GM21423 (cell line): ENCODE data around the gene ABCB10.
A peak's percentile ranks its signal among the peaks of the same experiment; 100 is the strongest.
"Not testable (repeated sequence)": the region's sequence is repeated elsewhere in the genome, so short reads cannot be mapped to it uniquely, and the experiment has no call there.

Source experiments
- ATAC-seq: cut with Tn5 transposase; IDR thresholded peaks from one replicate; pipeline ENCODE4 v1.9.1; 2021; ENCODE audit warnings: mild to moderate bottlenecking, moderate library complexity; ENCODE audit not compliant: unreplicated experiment

The ABCB10 gene

DNA sequence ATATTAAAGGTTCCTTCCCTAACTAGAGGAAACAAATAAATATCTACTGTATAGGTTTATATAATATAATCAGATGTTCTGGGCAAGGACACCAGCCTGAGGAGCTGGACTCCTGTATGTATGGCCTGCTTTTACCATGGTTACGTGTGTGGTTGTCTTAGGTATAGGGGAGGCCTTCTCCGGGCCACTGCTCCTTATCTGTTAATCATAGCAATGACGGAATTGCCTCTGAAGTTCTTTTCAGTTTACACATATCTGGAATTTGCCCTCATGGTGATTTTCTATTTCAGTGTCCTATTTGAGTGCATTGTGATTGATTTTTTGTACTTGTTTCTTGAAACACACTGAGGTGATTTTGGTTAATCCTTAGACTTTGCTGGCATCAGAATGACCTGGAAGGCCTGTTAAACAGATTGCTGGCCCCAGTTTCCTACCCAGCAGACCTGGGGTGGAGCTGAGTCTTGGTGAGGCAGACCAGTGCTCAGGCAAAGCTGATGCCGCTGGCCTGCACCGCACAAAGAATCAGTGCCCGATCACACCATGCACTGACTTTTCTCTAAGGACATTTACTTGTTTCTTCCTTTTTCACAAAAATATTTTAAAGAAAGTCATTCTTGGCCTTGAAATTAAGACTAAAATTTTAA, 18.5 kb downstream of the ABCB10 start:
- ATAC-seq: no peak

DNA sequence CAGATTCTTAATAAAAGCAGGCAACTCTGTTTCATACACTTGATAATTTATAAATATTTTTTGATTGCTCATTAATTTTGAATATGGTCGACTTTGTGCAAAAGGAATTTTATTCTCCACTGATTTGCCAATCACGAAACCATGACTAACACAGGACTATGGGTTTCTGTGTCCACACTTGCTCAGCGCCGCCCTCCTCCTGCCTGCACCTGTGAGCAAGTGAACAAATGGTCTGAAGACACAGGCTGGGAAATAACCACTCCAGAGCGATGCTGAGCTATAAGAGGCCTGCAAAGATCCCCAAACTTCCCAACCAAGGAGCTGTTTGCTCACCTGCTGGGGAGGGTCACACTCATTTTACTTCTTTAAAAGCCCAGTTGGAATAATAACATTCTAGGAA, 19.6 kb downstream of the ABCB10 start:
- no peak for ATAC-seq

DNA sequence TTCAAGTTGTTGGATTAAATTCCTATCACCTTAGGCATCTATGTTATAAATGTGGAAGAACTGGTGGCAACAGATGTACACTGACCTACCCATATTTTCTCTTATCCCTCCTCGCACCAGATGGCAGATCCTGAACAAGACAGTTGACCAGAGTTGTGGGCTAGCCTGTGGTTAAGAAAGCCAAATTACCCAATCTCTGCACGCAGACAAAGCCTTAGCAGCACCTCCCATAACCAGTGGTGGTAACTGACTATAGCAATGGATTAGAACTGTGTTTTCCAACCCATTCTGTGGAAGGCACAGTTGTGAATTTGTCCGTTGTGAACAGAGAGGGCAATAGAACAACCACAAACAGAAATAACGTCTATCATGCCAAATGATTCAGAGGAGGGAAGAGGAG, 20.6 kb downstream of the ABCB10 start:
- ATAC-seq: no peak

DNA sequence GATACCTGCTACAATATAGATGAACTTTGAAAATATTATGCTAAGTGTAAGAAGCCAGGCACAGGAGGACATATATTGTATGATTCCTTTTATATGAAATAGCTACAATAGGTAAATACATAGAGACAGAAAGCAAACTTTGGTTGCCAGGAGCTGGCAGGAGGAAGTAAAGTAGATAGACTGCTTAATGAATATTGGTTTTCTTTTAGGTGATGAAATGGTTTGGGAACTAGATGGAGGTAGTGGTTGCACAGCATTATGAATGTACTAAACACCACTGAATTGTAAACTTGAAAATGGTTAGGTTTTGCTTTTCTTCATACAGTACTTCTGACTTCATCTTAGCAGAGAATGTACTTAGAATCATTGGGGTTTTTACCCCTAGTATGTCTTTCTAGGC, 21.5 kb downstream of the ABCB10 start:
- ATAC-seq: no peak

DNA sequence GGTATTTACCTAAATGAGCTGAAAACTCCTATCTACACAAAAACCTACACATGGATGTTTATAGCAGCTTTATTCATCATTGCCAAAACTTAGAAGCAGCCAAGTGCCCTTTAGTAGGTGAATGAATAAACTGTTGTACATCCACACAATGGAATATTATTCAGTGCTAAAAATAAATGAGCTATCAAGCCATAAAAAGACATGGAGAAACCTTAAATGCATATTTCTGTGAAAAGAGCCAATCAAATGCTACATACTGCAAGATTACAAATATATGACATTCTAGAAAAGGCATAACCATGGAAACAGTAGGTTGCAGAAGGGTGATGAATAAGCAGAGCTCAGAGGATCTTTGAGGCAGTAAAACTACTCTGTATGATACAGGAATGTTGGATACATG, 23.3 kb downstream of the ABCB10 start:
- ATAC-seq: no peak

DNA sequence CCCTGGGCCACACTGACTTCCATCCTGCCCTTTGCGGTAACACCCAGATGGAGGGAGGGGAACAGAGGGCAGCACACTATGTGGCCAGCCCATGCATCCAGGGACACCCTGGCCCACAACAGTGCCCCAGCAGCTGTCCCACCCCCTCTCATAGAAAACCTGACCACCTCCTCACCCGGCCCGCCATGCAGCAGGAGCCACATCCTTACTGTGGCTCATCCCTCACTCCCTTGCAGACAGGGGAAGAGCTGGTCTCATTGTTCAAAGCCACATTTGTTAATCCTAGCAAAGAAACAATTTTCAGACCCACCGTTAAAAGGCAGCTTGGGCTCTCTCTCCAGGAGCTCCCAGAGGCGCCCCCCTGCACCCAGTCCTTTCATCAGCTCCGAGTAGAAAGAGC, 27.2 kb downstream of the ABCB10 start:
- ATAC-seq: no peak

DNA sequence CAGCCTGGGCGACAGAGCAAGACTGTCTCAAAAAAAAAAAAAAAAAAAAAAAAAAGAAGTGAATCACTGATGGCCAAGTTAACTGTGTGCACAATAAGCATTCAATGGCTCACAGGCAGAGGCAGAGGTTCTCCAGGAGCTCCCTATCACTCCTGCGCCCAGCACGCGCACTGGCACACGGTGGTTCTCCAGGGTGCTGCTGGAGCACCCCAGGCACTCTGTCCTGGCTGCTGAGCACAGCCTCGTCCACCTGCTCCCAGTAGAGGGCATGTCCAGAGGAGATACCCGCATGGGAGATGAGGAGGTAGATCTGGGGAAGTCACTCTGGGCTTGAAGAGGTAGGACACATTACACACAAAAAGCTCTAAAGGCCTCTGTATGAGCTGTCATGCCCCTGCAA, 28.9 kb downstream of the ABCB10 start:
- no peak for ATAC-seq

DNA sequence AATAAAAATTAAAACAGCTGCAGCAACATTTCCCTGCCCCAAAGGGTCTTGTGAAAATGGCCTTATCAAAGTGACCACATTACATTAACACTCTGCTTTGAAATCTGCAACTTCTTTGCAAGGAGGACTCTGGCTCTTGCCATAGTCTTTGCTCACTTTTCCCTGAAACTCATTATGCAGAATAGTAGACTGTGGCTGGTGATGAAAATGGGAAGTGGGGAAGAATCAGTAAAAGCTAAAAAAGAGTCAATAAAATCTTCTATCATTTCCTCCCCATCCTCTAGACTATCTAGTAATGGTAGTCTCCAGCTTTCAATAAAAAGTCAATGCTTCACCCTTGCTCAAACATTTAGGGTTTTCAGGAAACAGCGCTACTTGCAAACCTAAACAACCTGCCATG, 31.8 kb downstream of the ABCB10 start:
- ATAC-seq: no peak

DNA sequence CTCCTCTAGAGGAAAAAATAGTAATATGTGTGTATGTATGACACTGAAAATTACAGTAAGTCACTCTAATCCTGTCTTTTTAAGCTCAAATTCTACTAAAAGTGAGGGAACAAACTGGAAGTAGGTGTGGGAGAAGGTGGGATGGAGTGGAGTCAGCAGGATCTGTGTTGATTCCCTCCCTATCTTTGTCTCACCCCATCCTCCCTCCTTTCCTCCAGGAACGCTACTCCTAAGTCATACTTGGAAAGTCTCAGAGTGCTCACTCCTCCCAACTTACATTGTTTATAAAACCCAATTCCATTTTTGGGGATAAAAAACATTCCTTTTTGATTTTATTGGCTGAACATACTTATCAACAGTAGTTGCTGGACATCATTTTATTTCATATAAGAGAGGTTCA, 35.5 kb downstream of the ABCB10 start:
- ATAC-seq: no peak

DNA sequence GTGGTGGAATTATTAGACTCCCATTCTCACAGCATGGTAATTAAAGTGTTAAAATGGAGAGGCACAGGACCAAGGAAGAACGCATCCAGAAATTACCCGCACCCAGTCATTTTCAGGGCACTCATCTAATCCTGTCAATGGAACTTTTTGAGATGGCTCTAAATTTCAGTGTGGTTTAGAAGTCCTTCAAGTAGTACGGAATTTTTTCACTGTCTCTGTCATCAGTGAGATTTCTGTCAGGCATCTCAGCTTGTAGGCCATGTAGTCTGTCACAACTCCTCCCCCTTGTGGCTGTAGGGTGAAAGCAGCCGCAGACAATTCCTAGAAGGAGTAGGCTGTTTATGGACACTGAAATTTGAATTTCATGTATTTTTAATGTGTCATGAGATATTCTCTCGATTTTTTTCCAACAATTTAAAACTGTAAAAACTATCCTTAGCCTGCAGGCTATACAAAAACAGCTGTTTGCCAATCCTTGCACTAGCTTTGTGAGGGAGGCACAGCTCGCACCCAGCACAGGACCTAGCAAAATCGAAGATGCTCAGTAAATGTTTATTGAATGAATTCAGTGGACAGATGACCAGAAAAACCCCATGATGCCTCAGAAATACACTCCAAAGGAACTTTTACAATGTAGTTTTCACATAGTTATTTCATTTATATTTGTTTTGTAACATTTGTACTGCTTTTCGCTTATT, 43.8 kb downstream of the ABCB10 start:
- peak; percentile 53 for ATAC-seq

DNA sequence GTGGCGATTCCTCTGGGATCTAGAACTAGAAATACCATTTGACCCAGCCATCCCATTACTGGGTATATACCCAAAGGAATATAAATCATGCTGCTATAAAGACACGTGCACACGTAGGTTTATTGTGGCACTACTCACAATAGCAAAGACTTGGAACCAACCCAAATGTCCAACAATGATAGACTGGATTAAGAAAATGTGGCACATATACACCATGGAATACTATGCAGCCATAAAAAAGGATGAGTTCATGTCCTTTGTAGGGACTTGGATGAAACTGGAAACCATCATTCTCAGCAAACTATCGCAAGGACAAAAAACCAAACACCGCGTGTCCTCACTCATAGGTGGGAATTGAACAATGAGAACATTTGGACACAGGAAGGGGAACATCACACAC, 46.9 kb downstream of the ABCB10 start:
- not testable (repeated sequence) for ATAC-seq

DNA sequence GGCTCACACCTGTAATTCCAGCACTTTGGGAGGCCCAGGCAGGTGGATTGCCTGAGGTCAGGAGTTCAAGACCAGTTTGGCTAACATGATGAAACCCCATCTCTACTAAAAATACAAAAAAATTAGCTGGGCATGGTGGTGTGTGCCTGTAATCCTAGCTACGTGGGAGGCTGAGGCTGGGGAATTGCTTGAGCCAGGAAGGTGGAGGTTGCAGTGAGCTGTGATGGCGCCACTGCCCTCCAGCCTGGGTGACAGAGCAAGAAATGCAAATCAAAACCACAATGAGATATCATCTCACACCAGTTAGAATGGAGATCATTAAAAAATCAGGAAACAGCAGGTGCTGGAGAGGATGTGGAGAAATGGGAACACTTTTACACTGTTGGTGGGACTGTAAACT, 47.3 kb downstream of the ABCB10 start:
- ATAC-seq: not testable (repeated sequence)

DNA sequence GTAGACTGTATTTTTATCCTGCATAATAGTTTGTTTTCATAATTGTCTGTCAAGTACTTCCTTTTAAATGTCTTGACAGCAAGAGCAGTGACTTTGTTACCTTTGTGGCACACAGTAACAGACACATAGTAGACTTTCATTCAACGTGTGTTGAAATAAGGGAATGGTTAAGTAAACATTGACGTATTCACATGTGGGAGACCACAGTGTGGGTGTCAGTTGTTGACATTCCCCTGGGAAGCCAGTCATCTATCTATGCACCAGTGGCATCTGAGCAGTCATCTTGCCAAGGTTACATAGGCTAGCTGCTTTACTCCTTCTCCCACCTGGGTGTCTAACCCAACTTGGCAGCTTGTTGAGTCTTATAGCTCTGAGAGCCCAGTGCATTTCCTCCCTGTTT, 48.9 kb downstream of the ABCB10 start:
- no peak for ATAC-seq

DNA sequence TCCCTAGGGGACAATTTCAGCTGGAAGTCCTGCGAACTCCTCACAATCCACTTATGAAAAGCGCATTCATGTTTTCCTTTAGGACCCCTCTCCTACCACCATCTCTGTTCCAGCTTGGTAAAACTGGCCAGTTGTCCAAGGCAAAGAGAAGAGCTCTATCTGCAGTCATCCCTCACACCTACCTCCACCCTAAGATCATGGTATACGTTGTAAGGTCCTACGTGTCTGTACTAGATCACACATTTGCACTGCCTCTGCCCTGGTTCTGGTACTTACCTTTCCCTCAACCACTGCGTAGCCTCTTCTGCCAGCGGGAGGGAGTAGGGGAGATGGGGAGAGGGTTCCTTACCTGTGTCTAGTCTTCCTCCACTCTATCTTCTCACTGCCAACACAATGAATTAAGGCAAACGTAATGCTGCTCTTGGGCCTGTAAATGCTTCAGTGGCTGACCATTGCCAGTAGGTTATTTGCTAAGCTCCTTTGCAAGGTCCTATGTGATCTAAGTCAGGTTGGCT, 49.6 kb downstream of the ABCB10 start:
- ATAC-seq: no peak

DNA sequence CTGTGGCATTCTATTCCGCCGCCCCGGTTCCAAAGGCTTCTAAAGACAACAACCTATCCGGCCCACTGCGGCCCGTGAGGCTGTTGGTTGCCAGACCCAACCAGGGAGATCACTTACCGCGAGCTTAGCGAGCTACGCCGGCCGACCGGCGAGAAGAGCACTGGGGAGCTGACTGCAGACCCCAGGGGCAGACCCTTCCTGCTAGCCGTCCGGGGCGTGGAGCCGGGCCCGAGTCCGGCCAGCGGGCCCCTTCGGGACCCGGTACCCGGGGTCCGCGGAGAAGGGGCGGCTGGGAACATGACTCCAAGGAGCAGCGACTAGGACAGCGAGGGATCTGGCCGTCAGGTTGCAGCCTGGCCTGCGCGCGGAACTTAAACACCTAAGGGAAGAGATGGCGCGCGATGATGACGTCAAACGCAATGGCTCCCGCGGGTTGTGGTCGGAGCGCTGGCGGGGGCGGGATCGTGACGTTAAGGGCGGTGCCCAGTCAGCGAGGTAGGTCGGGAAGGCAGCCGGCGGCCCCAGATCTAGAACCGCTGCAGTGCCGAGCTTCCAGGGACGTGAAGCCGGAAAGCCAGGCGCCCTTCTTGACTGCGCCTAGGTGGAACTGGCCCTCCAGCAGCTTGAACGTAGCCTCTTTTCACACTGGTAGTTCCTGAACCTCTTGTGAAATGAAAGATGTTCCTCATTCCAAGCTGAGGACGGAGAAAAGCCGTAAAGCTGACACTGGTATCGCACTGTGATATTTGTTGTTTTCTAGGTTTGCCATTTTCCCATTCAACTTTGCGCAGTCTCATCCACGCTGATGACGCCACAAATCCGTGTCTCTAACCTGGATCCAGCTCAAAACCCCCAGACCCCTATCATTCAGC, 50.3 kb downstream of the ABCB10 start, which contains the start of gene NUP133:
TSS of gene NUP133 (minus strand) at position 391 of the 872 bp plus-strand sequence. CDS start at position 299, 92 bp downstream.
- ATAC-seq: peak; percentile 95

DNA sequence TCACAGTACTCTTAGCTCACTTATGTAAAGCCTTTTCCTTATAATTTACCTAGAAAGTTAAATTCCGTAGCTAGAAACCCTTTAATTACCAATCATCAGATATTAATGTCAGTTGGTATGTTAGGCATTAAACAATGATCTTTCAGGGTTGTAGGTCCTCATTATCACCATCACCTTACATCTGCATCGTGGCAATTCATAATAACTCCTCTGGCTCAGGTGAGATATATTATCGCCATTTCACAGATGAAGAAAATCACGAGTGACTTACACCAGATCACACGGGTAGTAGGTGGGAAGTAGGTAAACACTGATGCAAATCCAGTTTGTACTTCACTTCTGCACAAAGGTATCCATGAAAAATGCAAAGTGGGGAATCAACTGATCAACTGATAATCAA, 51.0 kb downstream of the ABCB10 start:
- peak; percentile 1 for ATAC-seq

DNA sequence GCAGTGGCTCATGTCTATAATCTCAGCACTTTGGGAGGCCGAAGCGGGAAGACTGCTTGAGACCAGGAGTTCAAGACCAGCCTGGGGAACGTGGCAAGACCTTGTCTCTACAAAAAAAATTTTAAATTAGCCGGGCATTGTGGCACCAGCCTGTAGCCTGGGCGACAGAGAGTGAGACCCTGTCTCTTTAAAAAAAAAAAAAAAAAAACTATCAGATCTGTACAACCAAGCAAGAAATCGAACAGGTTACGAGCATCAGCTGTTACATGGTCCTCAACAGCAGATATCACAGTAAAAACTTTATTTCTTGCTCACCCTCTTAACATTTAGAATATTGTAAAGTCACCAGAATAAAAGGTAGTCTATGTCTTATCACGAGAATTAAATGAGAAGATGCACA, 51.9 kb downstream of the ABCB10 start:
- ATAC-seq: no peak

DNA sequence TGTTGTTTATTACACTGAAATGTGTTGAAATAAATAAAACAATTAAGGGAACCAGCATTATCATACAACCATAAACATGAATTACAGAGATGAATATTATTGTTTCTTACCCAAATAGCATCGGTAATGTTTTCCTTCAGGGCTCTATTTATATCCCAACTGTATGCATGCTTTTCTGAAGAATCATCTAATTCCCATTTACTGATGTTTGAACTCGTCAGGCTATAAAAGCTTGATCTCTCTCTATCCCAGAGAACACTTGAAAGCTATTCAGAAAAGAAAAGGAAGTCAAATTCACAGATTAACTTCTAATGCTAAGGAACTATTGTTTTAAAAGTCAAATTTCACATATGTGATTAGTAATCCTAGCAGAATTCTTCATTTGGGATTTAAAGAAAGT, 62.7 kb downstream of the ABCB10 start:
- ATAC-seq: no peak

DNA sequence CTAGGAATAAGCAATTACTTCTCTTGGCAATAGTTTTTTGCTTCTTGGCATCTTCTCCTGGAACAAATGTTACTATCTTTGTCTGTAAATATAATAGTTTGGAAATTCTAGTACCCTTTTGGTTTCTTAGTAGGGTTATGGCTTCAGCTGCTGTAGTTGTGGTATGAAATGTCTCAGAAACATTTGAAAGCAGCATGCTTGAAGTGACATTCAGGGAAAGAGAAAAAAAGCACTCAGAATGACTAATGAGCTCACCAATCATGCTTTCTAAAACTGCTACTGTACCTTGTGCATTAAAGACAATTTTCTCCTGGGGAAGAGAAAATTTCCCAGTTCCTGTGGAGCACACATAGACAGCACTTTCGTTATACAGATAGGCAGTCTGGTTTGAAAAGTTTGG, 71.3 kb downstream of the ABCB10 start:
- no peak for ATAC-seq

DNA sequence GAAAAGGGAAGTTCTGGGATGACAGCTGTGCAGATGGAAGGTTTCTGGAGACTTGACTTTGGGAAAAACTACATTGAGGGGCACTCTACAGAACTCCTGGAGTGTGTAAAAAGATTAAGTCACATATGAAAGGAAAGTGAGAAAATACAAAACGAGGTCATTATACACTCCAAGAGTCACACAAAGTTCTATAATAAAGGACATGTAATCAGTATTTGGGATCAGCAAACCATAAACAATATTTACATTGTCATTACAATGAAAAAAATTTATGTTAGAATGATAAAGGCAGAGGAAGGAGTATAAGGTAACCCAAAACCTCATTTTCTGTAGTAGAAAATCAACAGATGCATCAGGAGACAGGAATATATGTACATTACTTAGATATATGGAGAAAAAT, 73.2 kb downstream of the ABCB10 start:
- ATAC-seq: no peak

DNA sequence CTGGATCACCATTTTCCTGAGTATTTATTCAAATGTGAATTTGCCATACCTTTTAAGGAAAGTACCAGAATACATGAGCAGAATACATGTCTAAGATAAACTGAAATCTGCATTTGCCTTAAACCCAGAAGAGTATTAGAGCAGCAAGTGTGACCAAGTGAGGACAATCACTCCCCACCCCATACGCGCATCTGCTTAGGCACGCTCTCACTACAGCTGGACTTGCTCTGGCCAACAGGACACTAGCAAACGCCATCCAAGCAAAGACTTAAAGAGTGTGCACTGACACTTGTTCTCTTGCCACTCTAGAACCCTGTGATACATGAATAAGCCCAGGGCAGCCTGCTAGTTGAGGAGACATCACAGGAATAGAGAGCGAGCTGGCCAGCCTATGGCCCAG, 76.0 kb downstream of the ABCB10 start:
- ATAC-seq: no peak

DNA sequence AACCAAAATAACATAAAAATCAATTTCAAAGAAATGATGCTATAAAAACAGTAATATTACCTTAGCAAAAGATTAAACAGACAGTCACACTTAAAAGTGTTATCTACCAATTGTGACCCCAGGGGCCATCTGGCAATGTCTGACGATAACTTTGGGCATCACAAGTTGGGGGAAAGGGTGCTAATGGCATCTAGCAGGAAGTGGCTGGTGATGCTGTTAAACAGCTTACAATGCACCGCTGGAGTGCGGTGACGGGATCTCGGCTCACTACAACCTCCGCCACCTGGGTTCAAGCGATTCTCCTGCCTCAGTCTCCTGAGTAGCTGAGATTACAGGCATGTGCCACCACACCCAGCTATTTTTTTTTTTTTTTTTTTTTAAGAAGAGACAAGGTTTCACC, 78.0 kb downstream of the ABCB10 start:
- peak; percentile 35 for ATAC-seq
